H1 (cell line): ENCODE data around the gene ASTN1. TPM values are rescaled to one million over a fixed set of nuclear protein-coding genes. Genes with fewer than 3 reads are reported as not detected.

ENCODE experiments used
- CTCF ChIA-PET: fragments of 300-600 bp; sonication (Branson Sonifier 250); formaldehyde crosslinking; loops from one replicate; lab custom pipeline; 2021; ENCODE audit not compliant: partially characterized antibody; lab: Charles Lee
- POLR2A ChIA-PET: fragments of 300-600 bp; sonication (Branson Sonifier 250); formaldehyde crosslinking; loops from one replicate; lab custom pipeline; 2021; ENCODE audit warnings: inconsistent platforms; ENCODE audit not compliant: partially characterized antibody; lab: Charles Lee
- DNase-seq, 2 experiments: peaks; one replicate each; pipeline versions ENCODE4 v3.0.0 to v3.0.0-alpha.2; 2010 to 2022; ENCODE audit warnings: low spot score in 2 of 2, low read depth in 1 of 2, mixed read lengths in 1 of 2
- FAIRE-seq: peaks from 2 replicates; lab custom pipeline; 2011; peaks lifted over from hg19 to GRCh38; lab: Jason Lieb, UNC
- H2AFZ ChIP-seq: 2 replicates; pipeline ENCODE4 v1.8.1; 2012; ENCODE audit warnings: low read length, inconsistent platforms
- H2AK5ac ChIP-seq: 2 replicates; pipeline ENCODE4 v1.6.1; 2013; ENCODE audit warnings: low read depth, low read length
- H2BK120ac ChIP-seq: replicated peaks from 2 replicates; pipeline ENCODE3; 2013; ENCODE audit warnings: low read depth, low read length, inconsistent platforms
- H2BK12ac ChIP-seq: 2 replicates; pipeline ENCODE4 v1.6.1; 2013; ENCODE audit warnings: low read depth, low read length
- H2BK15ac ChIP-seq: 2 replicates; pipeline ENCODE4 v1.6.1; 2013; ENCODE audit warnings: low read length
- H2BK20ac ChIP-seq: 2 replicates; pipeline ENCODE4 v1.6.1; 2013; ENCODE audit warnings: low read length
- H2BK5ac ChIP-seq: 2 replicates; pipeline ENCODE4 v1.6.1; 2013; ENCODE audit warnings: low read depth, low read length
- H3K14ac ChIP-seq: 2 replicates; pipeline ENCODE4 v1.6.1; 2013; ENCODE audit warnings: inconsistent platforms; ENCODE audit not compliant: insufficient read length
- H3K18ac ChIP-seq: 2 replicates; pipeline ENCODE4 v1.6.1; 2013; ENCODE audit warnings: low read length; ENCODE audit errors: extremely low read depth
- H3K23ac ChIP-seq: 2 replicates; pipeline ENCODE4 v1.6.1; 2013; ENCODE audit warnings: inconsistent platforms; ENCODE audit not compliant: insufficient read length
- H3K23me2 ChIP-seq: 2 replicates; pipeline ENCODE4 v1.6.1; 2013; ENCODE audit warnings: low read depth, low read length
- H3K27ac ChIP-seq: 2 replicates; pipeline ENCODE4 v1.6.1; 2011; ENCODE audit warnings: low read depth, low read length, inconsistent platforms
- H3K27me3 ChIP-seq, 4 experiments: replicated peaks in 1 of 4; 1 replicate in 1 of 4; 2 replicates in 3 of 4; pipeline versions ENCODE4 v1.6.1 to v1.8.1; 2011 to 2013; ENCODE audit warnings: low read length in 3 of 4, mild to moderate bottlenecking in 3 of 4, inconsistent platforms in 2 of 4, mixed read lengths in 2 of 4, moderate library complexity in 1 of 4; ENCODE audit not compliant: control insufficient read depth in 3 of 4, insufficient read depth in 3 of 4; ENCODE audit errors: extremely low read depth in 1 of 4
- H3K36me3 ChIP-seq, 4 experiments: 2 replicates each; pipeline versions ENCODE4 v1.6.1 to v1.8.1; 2011 to 2013; ENCODE audit warnings: mild to moderate bottlenecking in 4 of 4, low read length in 3 of 4, moderate library complexity in 2 of 4, control low read depth in 1 of 4, inconsistent platforms in 1 of 4; ENCODE audit not compliant: insufficient read depth in 4 of 4, control insufficient read depth in 2 of 4
- H3K4ac ChIP-seq: replicated peaks from 2 replicates; pipeline ENCODE3; 2013; ENCODE audit warnings: low read length, low read depth, mixed read lengths, inconsistent platforms; ENCODE audit not compliant: insufficient read length
- H3K4me1 ChIP-seq, 4 experiments: replicated peaks in 1 of 4; 1 replicate in 1 of 4; 2 replicates in 3 of 4; pipeline versions ENCODE4 v1.6.1 to v1.8.1; 2011 to 2013; ENCODE audit warnings: low read length in 3 of 4, inconsistent platforms in 2 of 4, mixed read lengths in 1 of 4; ENCODE audit not compliant: insufficient read depth in 4 of 4, control insufficient read depth in 3 of 4
- H3K4me2 ChIP-seq, 2 experiments: 2 replicates each; pipeline versions ENCODE4 v1.6.1 to v1.8.1; 2011 to 2013; ENCODE audit warnings: low read depth in 2 of 2, low read length in 2 of 2, control low read depth in 1 of 2, inconsistent platforms in 1 of 2, mild to moderate bottlenecking in 1 of 2; ENCODE audit not compliant: insufficient read depth in 1 of 2
- H3K4me3 ChIP-seq, 4 experiments: fragments of 200-600, 300-600 bp in 1 of 4; sonication (generic), shearing (Covaris generic), sonication (Bioruptor Twin) in 1 of 4; 2 replicates each; pipeline versions ENCODE4 v1.5.1 to v1.8.1; 2011 to 2016; ENCODE audit warnings: low read length in 4 of 4, low read depth in 3 of 4, control low read depth in 2 of 4, inconsistent platforms in 2 of 4, mild to moderate bottlenecking in 2 of 4, mixed read lengths in 1 of 4, moderate library complexity in 1 of 4; ENCODE audit not compliant: insufficient read depth in 2 of 4; ENCODE audit errors: extremely low read depth in 1 of 4
- H3K56ac ChIP-seq: replicated peaks from 2 replicates; pipeline ENCODE3; 2013; ENCODE audit warnings: low read depth, mild to moderate bottlenecking, mixed read lengths, low read length, inconsistent platforms; ENCODE audit not compliant: insufficient read length
- H3K79me1 ChIP-seq: 2 replicates; pipeline ENCODE4 v1.6.1; 2013; ENCODE audit warnings: low read depth, low read length, control low read depth
- H3K79me2 ChIP-seq, 2 experiments: 2 replicates each; pipeline versions ENCODE4 v1.6.1 to v1.8.1; 2012 to 2013; ENCODE audit warnings: low read length in 2 of 2, mild to moderate bottlenecking in 2 of 2, inconsistent platforms in 1 of 2; ENCODE audit not compliant: insufficient read depth in 2 of 2, control insufficient read depth in 1 of 2
- H3K9ac ChIP-seq, 4 experiments: replicated peaks in 1 of 4; 1 replicate in 1 of 4; 2 replicates in 3 of 4; pipeline versions ENCODE4 v1.6.1 to v1.8.1; 2011 to 2013; ENCODE audit warnings: low read depth in 3 of 4, low read length in 3 of 4, control low read depth in 2 of 4, mild to moderate bottlenecking in 2 of 4, moderate library complexity in 2 of 4, inconsistent platforms in 1 of 4; ENCODE audit errors: extremely low read depth in 1 of 4
- H3K9me3 ChIP-seq, 2 experiments: 2 replicates each; pipeline versions ENCODE4 v1.6.1 to v1.8.1; 2012 to 2013; ENCODE audit warnings: mild to moderate bottlenecking in 2 of 2, moderate library complexity in 2 of 2, control low read depth in 1 of 2, inconsistent platforms in 1 of 2, low read depth in 1 of 2, low read length in 1 of 2, mixed read lengths in 1 of 2; ENCODE audit not compliant: insufficient read depth in 2 of 2
- H4K20me1 ChIP-seq, 2 experiments: replicated peaks in 1 of 2; 2 replicates each; pipeline versions ENCODE3 to v1.8.1; 2011 to 2013; ENCODE audit warnings: inconsistent platforms in 2 of 2, low read length in 2 of 2, mild to moderate bottlenecking in 1 of 2; ENCODE audit not compliant: insufficient read depth in 2 of 2, control insufficient read depth in 1 of 2
- H4K5ac ChIP-seq: 2 replicates; pipeline ENCODE4 v1.6.1; 2013; ENCODE audit warnings: low read length, low read depth, mixed read lengths, inconsistent platforms; ENCODE audit not compliant: insufficient read length
- H4K8ac ChIP-seq: 2 replicates; pipeline ENCODE4 v1.8.0; 2013; ENCODE audit warnings: mild to moderate bottlenecking, moderate library complexity, low read length, inconsistent platforms; ENCODE audit not compliant: insufficient read depth; ENCODE audit errors: extremely low read depth
- H4K91ac ChIP-seq: replicated peaks from 2 replicates; pipeline ENCODE3; 2013; ENCODE audit warnings: low read length, mixed read lengths, inconsistent platforms; ENCODE audit not compliant: insufficient read length
- CTCF ChIP-seq, 3 experiments: IDR thresholded peaks; 1 replicate in 2 of 3; 2 replicates in 1 of 3; pipeline versions ENCODE4 v1.5.1 to v1.6.1; 2011; ENCODE audit warnings: low read length in 3 of 3, mild to moderate bottlenecking in 3 of 3, inconsistent platforms in 2 of 3, low read depth in 1 of 3, moderate library complexity in 1 of 3; ENCODE audit not compliant: insufficient read depth in 1 of 3; ENCODE audit errors: control extremely low read depth in 1 of 3
- POU5F1 ChIP-seq: IDR thresholded peaks from 2 replicates; pipeline ENCODE4 v1.6.1; 2011; ENCODE audit warnings: low read depth, mild to moderate bottlenecking, low read length, moderate library complexity
- RAD21 ChIP-seq, 2 experiments: IDR thresholded peaks in 1 of 2; conservative IDR thresholded peaks in 1 of 2; 2 replicates each; pipeline ENCODE4 v1.6.1; 2011; ENCODE audit warnings: low read depth in 2 of 2, low read length in 2 of 2, improper control_type of control experiment in 1 of 2, inconsistent platforms in 1 of 2, mild to moderate bottlenecking in 1 of 2, moderate library complexity in 1 of 2
- WGBS, 2 experiments: shearing (Covaris generic) in 1 of 2; methylation state at CpG; one replicate each; pipeline versions ENCODE4 v1.1.6 to v1.1.7; 2013 to 2015; ENCODE audit warnings: low lambda C conversion rate in 2 of 2, mixed read lengths in 2 of 2, inconsistent platforms in 1 of 2, low coverage in 1 of 2, missing lambda C conversion rate in 1 of 2; ENCODE audit not compliant: insufficient replicate concordance in 2 of 2, insufficient coverage in 1 of 2, insufficient read length in 1 of 2; ENCODE audit errors: extremely low coverage in 1 of 2, missing lambda C conversion rate in 1 of 2; 5-methylcytosine and 5-hydroxymethylcytosine counted together
- polyA plus RNA-seq, 7 experiments: library from polyadenylated mRNA; depleted of rRNA in 3 of 7; stranded (reverse) in 5 of 7; unstranded in 2 of 7; fragments of >200 nt in 5 of 7; fragments of 200-250 nt in 2 of 7; gene quantifications; 1 replicate in 5 of 7; 2 replicates in 1 of 7; 4 replicates in 1 of 7; pipeline versions ENCODE4 v1.2.1 to v1.2.3, GENCODE V29; 2011 to 2013; ENCODE audit warnings: missing spikeins in 2 of 7, mixed read lengths in 2 of 7
- total RNA-seq: library from RNA; stranded (reverse); fragmentation: NEBNext Ultra II Directional; extraction: Animal tissue kit (Norgen Biotek cat#: 25700); gene quantifications from 2 replicates; pipeline ENCODE4 v1.2.1, GENCODE V29; 2021

The ASTN1 gene
- total and polyA plus RNA-seq, 2 of the 8 experiments (the other 6 are each of a cell fraction or from before 2014, with no cell fraction given), result 2.9 to 4.1 TPM

DNA sequence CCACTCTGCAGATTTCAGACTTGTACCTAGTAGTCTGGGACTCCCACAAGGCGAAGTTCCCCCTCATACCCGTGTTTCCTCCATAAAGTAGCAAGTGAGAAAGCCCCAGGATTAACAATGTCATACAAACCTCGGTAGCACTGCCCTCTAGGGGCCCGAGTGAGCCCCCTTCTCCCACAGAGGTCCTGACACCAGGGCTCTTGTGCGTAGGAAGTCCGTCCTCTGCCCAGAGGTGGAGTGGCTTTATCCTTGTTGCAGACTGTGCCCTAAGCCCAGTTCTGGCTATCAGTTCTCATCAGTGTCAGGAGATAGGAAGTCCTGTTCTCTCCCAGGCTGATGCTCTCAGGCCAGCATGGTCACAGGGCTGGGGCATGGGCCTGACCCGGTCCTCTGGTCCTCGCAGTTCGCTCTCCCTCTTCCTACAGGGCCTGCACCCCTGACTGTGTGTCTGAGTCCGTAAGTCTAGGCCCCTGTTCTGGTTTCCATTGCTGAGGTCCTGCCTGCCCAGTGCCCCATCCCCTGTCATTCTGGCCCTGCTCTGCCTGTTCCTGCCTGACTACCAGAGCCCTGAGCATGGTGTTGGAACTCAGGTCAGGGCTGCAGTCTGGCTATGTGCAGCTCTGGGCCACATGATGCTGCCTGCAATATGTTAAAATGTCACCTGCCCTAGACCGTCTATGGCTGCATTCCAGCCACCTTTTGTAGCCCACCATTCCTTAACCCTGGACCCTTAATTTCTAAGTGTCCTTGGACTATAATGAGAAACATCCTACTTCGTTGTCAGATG, 285.6 kb downstream of the ASTN1 start:
- Histone ChIP-seq H3K4me3 (no peak overlapping the region), H2BK12ac (peak overlapping the region; percentile 60; the same call in 1 of the 2 replicates), H3K27ac (no peak overlapping the region), H2BK120ac (no peak overlapping the region), H3K79me2 (no peaks in the 10 kb centered on the region), H3K56ac (no peak overlapping the region), H3K9ac (no peak overlapping the region), H2BK20ac (no peak overlapping the region), H3K9me3 (no peaks in the 10 kb centered on the region), H2AK5ac (no peak overlapping the region), H3K27me3 (no peaks in the 10 kb centered on the region), H3K4me1 (no peaks in the 10 kb centered on the region), H3K4me2 (no peak overlapping the region), H3K18ac (no peak overlapping the region), H3K14ac (no peak overlapping the region), H4K5ac (no peak overlapping the region), H3K23me2 (no peaks in the 10 kb centered on the region), H3K36me3 (no peaks in the 10 kb centered on the region), H4K8ac (no peak overlapping the region), H2BK15ac (no peak overlapping the region), H4K91ac (no peak overlapping the region), H3K4ac (no peak overlapping the region), H2BK5ac (no peak overlapping the region), H2AFZ (no peak overlapping the region), H3K23ac (no peak overlapping the region), H4K20me1 (no peaks in the 10 kb centered on the region), H3K79me1 (no peaks in the 10 kb centered on the region)
- peak; percentile 23 to 55 for DNase-seq
- ChIA-PET CTCF (interaction anchor here (0.6 to 7.9 kb wide), 20 partner anchors 8 to 323 kb away, joined by 3 to 59 read pairs (median 4); no protein-coding TSS in a partner anchor), POLR2A (no interaction called here)
- WGBS, 2 experiments, result 81% methylated on average over 12 of the region's 12 CpGs; no CpG with 5 or more reads in 1 of the 2 experiments
- no peak for FAIRE-seq
- TF ChIP-seq CTCF (IDR thresholded peaks at IDR 0.05; ENCODE audit: control extremely low read depth in 1 of 3, insufficient read depth in 1 of 3, low read depth in 1 of 3, low read length in 3 of 3) (peak; percentile 54 to 60 (median 58)), RAD21 (IDR thresholded peaks at IDR 0.05 in 1 of 2, conservative IDR thresholded peaks at IDR 0.05 in 1 of 2; ENCODE audit: low read depth in 2 of 2, low read length in 2 of 2) (peak; percentile 42 to 54; a peak in 3 of 4 replicates), POU5F1 (no peak)
